OCI-LY1 (cell line): Measurements from ENCODE around the gene C9orf78.

Experiments used
- H2AFZ ChIP-seq: fragments of 200-600 bp; sonication (generic), shearing (Covaris generic); 2 replicates; pipeline ENCODE4 v1.6.0; 2014; ENCODE audit warnings: antibody characterized with exemption, mild to moderate bottlenecking, low read length
- H3F3A ChIP-seq: fragments of 200-600 bp; sonication (generic), shearing (Covaris generic); 2 replicates; pipeline ENCODE4 v1.6.0; 2014; ENCODE audit warnings: mild to moderate bottlenecking, antibody characterized with exemption, low read length, moderate library complexity; ENCODE audit not compliant: insufficient read depth
- H3K27ac ChIP-seq: fragments of 200-600 bp; sonication (generic); 2 replicates; pipeline ENCODE4 v1.5.1; 2014; ENCODE audit warnings: low read length, mixed run types, mild to moderate bottlenecking, low read depth; ENCODE audit not compliant: poor library complexity, severe bottlenecking
- H3K27me3 ChIP-seq: fragments of 200-600 bp; sonication (generic); 2 replicates; pipeline ENCODE4 v1.6.0; 2014; ENCODE audit warnings: antibody characterized with exemption, mild to moderate bottlenecking, low read length, moderate library complexity; ENCODE audit not compliant: insufficient read depth
- H3K36me3 ChIP-seq: fragments of 200-600 bp; sonication (generic); 2 replicates; pipeline ENCODE4 v1.6.1; 2014; ENCODE audit warnings: mild to moderate bottlenecking, antibody characterized with exemption, low read length, moderate library complexity, mixed read lengths; ENCODE audit not compliant: insufficient read depth
- H3K4me1 ChIP-seq: fragments of 200-600 bp; sonication (generic); 2 replicates; pipeline ENCODE4 v1.5.1; 2014; ENCODE audit warnings: mild to moderate bottlenecking, low read length, moderate library complexity; ENCODE audit not compliant: insufficient read depth, severe bottlenecking
- H3K4me2 ChIP-seq: fragments of 200-600 bp; sonication (generic), shearing (Covaris generic); 2 replicates; pipeline ENCODE4 v1.6.1; 2014; ENCODE audit warnings: low read length
- H3K4me3 ChIP-seq: fragments of 200-600 bp; sonication (generic); 2 replicates; pipeline ENCODE4 v1.5.1; 2014; ENCODE audit warnings: low read length, low read depth, mild to moderate bottlenecking, mixed read lengths; ENCODE audit not compliant: poor library complexity, severe bottlenecking
- H3K79me2 ChIP-seq: fragments of 200-600 bp; shearing (Covaris generic); 2 replicates; pipeline ENCODE4 v1.6.1; 2016; ENCODE audit warnings: mixed run types, low read length, mixed read lengths; ENCODE audit not compliant: insufficient read depth
- H3K9ac ChIP-seq: fragments of 200-600 bp; sonication (generic), shearing (Covaris generic); 2 replicates; pipeline ENCODE4 v1.6.1; 2014; ENCODE audit warnings: mild to moderate bottlenecking, low read length, mixed read lengths
- H3K9me2 ChIP-seq: fragments of 200-600 bp; sonication (generic), shearing (Covaris generic); 2 replicates; pipeline ENCODE4 v1.6.1; 2014; ENCODE audit warnings: low read depth, mild to moderate bottlenecking, low read length, mixed read lengths
- H3K9me3 ChIP-seq: fragments of 200-600 bp; shearing (Covaris generic); 2 replicates; pipeline ENCODE4 v1.6.1; 2014; ENCODE audit warnings: low read length, mixed read lengths
- H4K20me1 ChIP-seq: fragments of 200-600 bp; sonication (generic), shearing (Covaris generic); 2 replicates; pipeline ENCODE4 v1.6.0; 2016; ENCODE audit warnings: mild to moderate bottlenecking, low read length; ENCODE audit not compliant: insufficient read depth
- CTCF ChIP-seq: fragments of 200-600 bp; sonication (generic), shearing (Covaris generic); IDR thresholded peaks from 2 replicates; pipeline ENCODE4 v1.5.1; 2017; ENCODE audit warnings: mild to moderate bottlenecking, antibody characterized with exemption, low read length, moderate library complexity, mixed read lengths
- EZH2 ChIP-seq: fragments of 200-600 bp; sonication (generic), shearing (Covaris generic); IDR thresholded peaks from 2 replicates; pipeline ENCODE4 v1.8.0; 2017; ENCODE audit warnings: borderline replicate concordance, mixed run types, mild to moderate bottlenecking, antibody characterized with exemption, low read length, moderate library complexity, mixed read lengths

The C9orf78 gene

GRCh38 chr9:129823935-129824601 is 11.0 kb downstream of the C9orf78 start, which contains the start of gene TOR1A:
TOR1A (minus strand) TSS chr9:129824136; CDS start chr9:129824085, 51 bp downstream.
- no peak within 1 kb of the TSS for H2AFZ ChIP-seq
- no peak within 1 kb of the TSS for H3K27ac ChIP-seq

GRCh38 chr9:129823542-129823934 is 11.5 kb downstream of the C9orf78 start:
- no peaks in the 10 kb centered on the region for H4K20me1 ChIP-seq
- peaks cover 46% of the 10 kb centered on the region for H3K36me3 ChIP-seq
- H3F3A ChIP-seq: peaks cover 6% of the 10 kb centered on the region; the same call in 1 of the 2 replicates
- no peaks in the 10 kb centered on the region for H3K27me3 ChIP-seq
- peaks cover 8% of the 10 kb centered on the region for H3K4me1 ChIP-seq
- H3K79me2 ChIP-seq: peaks cover 5% of the 10 kb centered on the region; the same call in 1 of the 2 replicates
- H3K4me3 ChIP-seq: peak overlapping the region; percentile 87
- H3K27ac ChIP-seq: no peak overlapping the region
- H3K9ac ChIP-seq: peak overlapping the region; percentile 88
- peak overlapping the region; percentile 100; the same call in 1 of the 2 replicates for H3K4me2 ChIP-seq
- no peaks in the 10 kb centered on the region for H3K9me3 ChIP-seq
- no peaks in the 10 kb centered on the region for H3K9me2 ChIP-seq
- TF ChIP-seq EZH2 (no peak), CTCF (no peak)
- no peak overlapping the region for H2AFZ ChIP-seq

More at GRCh38 chr9:129823935-129824601, 11.0 kb downstream of the C9orf78 start, which contains the start of gene TOR1A:
- peak within 1 kb of the TSS; percentile 87 for H3K4me3 ChIP-seq
- peaks cover 46% of the 10 kb centered on the region for H3K36me3 ChIP-seq
- TF ChIP-seq CTCF: no peak
- no peak for TF ChIP-seq EZH2
- peaks cover 8% of the 10 kb centered on the region for H3K4me1 ChIP-seq
- no peaks in the 10 kb centered on the region for H3K27me3 ChIP-seq
- H3K79me2 ChIP-seq: peaks cover 5% of the 10 kb centered on the region; the same call in 1 of the 2 replicates
- H4K20me1 ChIP-seq: no peaks in the 10 kb centered on the region
- peak within 1 kb of the TSS; percentile 100 for H3K4me2 ChIP-seq
- H3K9ac ChIP-seq: peak within 1 kb of the TSS; percentile 88
- H3F3A ChIP-seq: peaks cover 6% of the 10 kb centered on the region; the same call in 1 of the 2 replicates
- no peaks in the 10 kb centered on the region for H3K9me3 ChIP-seq
- H3K9me2 ChIP-seq: no peaks in the 10 kb centered on the region

DNA sequence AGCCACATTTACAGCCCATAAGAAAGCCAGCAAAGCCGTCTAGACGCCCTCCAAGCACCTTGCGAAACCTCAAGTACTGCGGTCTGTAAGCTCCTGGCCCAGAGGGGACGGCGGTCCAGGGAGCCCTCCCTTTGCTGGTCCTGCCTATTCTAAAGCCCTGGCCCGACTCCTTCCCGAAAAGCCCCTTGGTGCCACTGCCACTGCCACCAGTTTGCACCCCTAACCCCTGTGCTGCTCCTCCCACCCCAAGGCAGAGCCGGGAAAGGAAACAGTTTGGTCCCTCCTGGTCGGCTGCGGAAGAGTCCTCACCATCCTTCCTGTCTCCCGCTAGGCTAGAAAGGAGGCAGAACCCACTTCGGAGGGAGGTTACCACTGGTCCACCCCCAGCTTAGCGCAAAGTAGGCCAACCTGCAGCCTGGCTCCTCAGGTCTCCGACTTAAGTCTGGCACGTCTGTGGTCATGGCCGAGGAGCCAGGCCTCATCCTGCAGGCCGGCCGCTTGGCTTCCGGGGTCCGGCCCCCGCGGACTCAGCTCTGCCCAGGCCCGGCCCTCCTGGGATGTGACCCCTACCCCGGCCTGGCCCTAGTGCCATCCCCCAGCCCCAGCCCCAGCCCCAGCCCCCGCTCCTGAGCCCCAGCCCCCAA is 12.1 kb downstream of the C9orf78 start:
- peaks cover 8% of the 10 kb centered on the region for H3K4me1 ChIP-seq
- no peak overlapping the region for H3K27ac ChIP-seq
- H3K27me3 ChIP-seq: no peaks in the 10 kb centered on the region
- H3K79me2 ChIP-seq: peaks cover 5% of the 10 kb centered on the region; the same call in 1 of the 2 replicates
- TF ChIP-seq CTCF: no peak
- no peak for TF ChIP-seq EZH2
- peaks cover 6% of the 10 kb centered on the region; the same call in 1 of the 2 replicates for H3F3A ChIP-seq
- peak overlapping the region; percentile 100 for H3K4me2 ChIP-seq
- H3K36me3 ChIP-seq: peaks cover 49% of the 10 kb centered on the region
- peak overlapping the region; percentile 88 for H3K9ac ChIP-seq
- H4K20me1 ChIP-seq: no peaks in the 10 kb centered on the region
- H3K9me3 ChIP-seq: no peaks in the 10 kb centered on the region
- no peak overlapping the region for H2AFZ ChIP-seq
- H3K9me2 ChIP-seq: no peaks in the 10 kb centered on the region
- H3K4me3 ChIP-seq: peak overlapping the region; percentile 87
